MM.1S (cell line): Measurements from ENCODE around the gene GALNT9.

Experiments
- DNase-seq: peaks from one replicate; pipeline ENCODE4 v3.0.0-alpha.2; 2015
- H2AFZ ChIP-seq: fragments of 300-600 bp; sonication (generic); 2 replicates; pipeline ENCODE4 v1.6.0; 2016; ENCODE audit warnings: antibody characterized with exemption, low read length
- H3F3A ChIP-seq: fragments of 300-600 bp; sonication (generic); 2 replicates; pipeline ENCODE4 v1.6.1; 2016; ENCODE audit warnings: mild to moderate bottlenecking, antibody characterized with exemption, low read length, moderate library complexity, mixed read lengths; ENCODE audit not compliant: insufficient read depth
- H3K27ac ChIP-seq: fragments of 300-600 bp; sonication (generic); 2 replicates; pipeline ENCODE4 v1.5.1; 2016; ENCODE audit warnings: mild to moderate bottlenecking, low read length
- H3K27me3 ChIP-seq: fragments of 300-600 bp; sonication (generic); replicated peaks from 2 replicates; pipeline ENCODE4 v1.6.0; 2016; ENCODE audit warnings: low read length; ENCODE audit not compliant: insufficient read depth
- H3K36me3 ChIP-seq: fragments of 300-600 bp; sonication (generic); replicated peaks from 2 replicates; pipeline ENCODE4 v1.6.1; 2016; ENCODE audit warnings: mild to moderate bottlenecking, low read length, mixed read lengths; ENCODE audit not compliant: insufficient read depth
- H3K4me1 ChIP-seq: fragments of 300-600 bp; sonication (generic); 2 replicates; pipeline ENCODE4 v1.6.1; 2016; ENCODE audit warnings: low read length, mixed read lengths
- H3K4me2 ChIP-seq: fragments of 300-600 bp; sonication (generic); 2 replicates; pipeline ENCODE4 v1.6.0; 2016; ENCODE audit warnings: low read depth, low read length
- H3K4me3 ChIP-seq: fragments of 300-600 bp; sonication (generic); 2 replicates; pipeline ENCODE4 v1.5.1; 2016; ENCODE audit warnings: low read length, mixed read lengths
- H3K79me2 ChIP-seq: fragments of 300-600 bp; sonication (generic); 2 replicates; pipeline ENCODE4 v1.6.1; 2016; ENCODE audit warnings: mixed run types, low read length, mixed read lengths
- H3K9ac ChIP-seq: fragments of 300-600 bp; sonication (generic); 2 replicates; pipeline ENCODE4 v1.6.1; 2016; ENCODE audit warnings: low read length, mixed read lengths
- H3K9me2 ChIP-seq: fragments of 300-600 bp; sonication (generic); replicated peaks from 2 replicates; pipeline ENCODE4 v1.6.1; 2016; ENCODE audit warnings: mild to moderate bottlenecking, low read length, mixed read lengths; ENCODE audit not compliant: insufficient read depth
- H3K9me3 ChIP-seq: fragments of 300-600 bp; sonication (generic); replicated peaks from 2 replicates; pipeline ENCODE4 v1.6.1; 2016; ENCODE audit warnings: mild to moderate bottlenecking, low read length, mixed read lengths; ENCODE audit not compliant: insufficient read depth
- H4K20me1 ChIP-seq: fragments of 300-600 bp; sonication (generic); 2 replicates; pipeline ENCODE4 v1.6.1; 2016; ENCODE audit warnings: mild to moderate bottlenecking, low read length, moderate library complexity, mixed read lengths; ENCODE audit not compliant: insufficient read depth
- CTCF ChIP-seq: fragments of 300-600 bp; sonication (generic); IDR thresholded peaks from 2 replicates; pipeline ENCODE4 v1.5.1; 2016; ENCODE audit warnings: antibody characterized with exemption, low read length, mixed read lengths
- EZH2 ChIP-seq: fragments of 300-600 bp; sonication (generic); optimal IDR thresholded peaks from 2 replicates; pipeline ENCODE3; 2017; ENCODE audit warnings: low read depth, mild to moderate bottlenecking, antibody characterized with exemption, low read length, mixed read lengths
- EZH2phosphoT487 ChIP-seq: fragments of 300-600 bp; sonication (generic); IDR thresholded peaks from 2 replicates; pipeline ENCODE4 v1.6.1; 2018; ENCODE audit warnings: antibody characterized with exemption, low read length

GALNT9 gene

GRCh38 chr12:132153501-132154340, 175.7 kb downstream of the GALNT9 start:
- Histone ChIP-seq H3K4me2 (peak overlapping the region; percentile 41; the same call in 1 of the 2 replicates), H3K4me3 (0 out of 2 replicates have a peak overlapping the region, but pooled peaks have one; percentile 5), H3K9me2 (no peaks in the 10 kb centered on the region), H3K9ac (no peak overlapping the region), H3K36me3 (no peaks in the 10 kb centered on the region), H3K27me3 (no peaks in the 10 kb centered on the region), H4K20me1 (no peaks in the 10 kb centered on the region), H2AFZ (no peak overlapping the region), H3K4me1 (no peaks in the 10 kb centered on the region), H3K9me3 (no peaks in the 10 kb centered on the region), H3K27ac (no peak overlapping the region), H3K79me2 (no peaks in the 10 kb centered on the region), H3F3A (no peaks in the 10 kb centered on the region)
- TF ChIP-seq CTCF (peak; percentile 69), EZH2 (no peak)
- DNase-seq = peak; percentile 46

- TF ChIP-seq CTCF (no peak), EZH2 (no peak), EZH2phosphoT487 (no peak)
Measured at GRCh38 chr12:132152953-132153352, 176.4 kb downstream of the GALNT9 start.

GRCh38 chr12:132152411-132152821, 177.0 kb downstream of the GALNT9 start:
- no peaks in the 10 kb centered on the region for H3K27me3 ChIP-seq
- H3K36me3 ChIP-seq = no peaks in the 10 kb centered on the region
- H3F3A ChIP-seq = no peaks in the 10 kb centered on the region
- H3K4me3 ChIP-seq = no peak overlapping the region
- DNase-seq = no peak
- H3K9me3 ChIP-seq = no peaks in the 10 kb centered on the region
- H2AFZ ChIP-seq = no peak overlapping the region
- H3K4me1 ChIP-seq = no peaks in the 10 kb centered on the region
- H3K9ac ChIP-seq = no peak overlapping the region
- H4K20me1 ChIP-seq = no peaks in the 10 kb centered on the region
- TF ChIP-seq EZH2phosphoT487 (no peak), CTCF (no peak), EZH2 (no peak)
- no peak overlapping the region for H3K4me2 ChIP-seq
- H3K27ac ChIP-seq = no peak overlapping the region
- H3K79me2 ChIP-seq = no peaks in the 10 kb centered on the region
- no peaks in the 10 kb centered on the region for H3K9me2 ChIP-seq

More at GRCh38 chr12:132152953-132153352, 176.4 kb downstream of the GALNT9 start:
- Histone ChIP-seq H3K9me3 (no peaks in the 10 kb centered on the region), H3K4me2 (no peak overlapping the region), H3K4me1 (no peaks in the 10 kb centered on the region), H3K9me2 (no peaks in the 10 kb centered on the region), H4K20me1 (no peaks in the 10 kb centered on the region), H3K27ac (no peak overlapping the region), H3K4me3 (no peak overlapping the region), H2AFZ (no peak overlapping the region), H3F3A (no peaks in the 10 kb centered on the region), H3K79me2 (no peaks in the 10 kb centered on the region), H3K9ac (no peak overlapping the region), H3K27me3 (no peaks in the 10 kb centered on the region), H3K36me3 (no peaks in the 10 kb centered on the region)
- no peak for DNase-seq
